Thyroid gland (tissue), 4 donors: ENCODE measurements around the gene SHLD2.
"Not testable (repeated sequence)": the region's sequence is repeated elsewhere in the genome, so short reads cannot be mapped to it uniquely, and the experiment has no call there.

Experiments used
- POLR2A ChIP-seq, 2 donors: fragments of 450-650 bp; IDR thresholded peaks; one replicate each; pipeline ENCODE4 v1.6.1; 2017; ENCODE audit warnings: antibody characterized with exemption in 2 of 2, mild to moderate bottlenecking in 2 of 2, moderate library complexity in 1 of 2
- TF ChIP-seq, protein P1 (sequence below), 6 experiments: fragments of 200-600 bp in 3 of 6; fragments of 450-650 bp in 3 of 6; sonication (generic) in 3 of 6; IDR thresholded peaks; one replicate each; pipeline ENCODE4 v1.5.1; 2016 to 2019; ENCODE audit warnings: antibody characterized with exemption in 6 of 6, mild to moderate bottlenecking in 2 of 6, inconsistent platforms in 1 of 6, moderate library complexity in 1 of 6

DNA sequence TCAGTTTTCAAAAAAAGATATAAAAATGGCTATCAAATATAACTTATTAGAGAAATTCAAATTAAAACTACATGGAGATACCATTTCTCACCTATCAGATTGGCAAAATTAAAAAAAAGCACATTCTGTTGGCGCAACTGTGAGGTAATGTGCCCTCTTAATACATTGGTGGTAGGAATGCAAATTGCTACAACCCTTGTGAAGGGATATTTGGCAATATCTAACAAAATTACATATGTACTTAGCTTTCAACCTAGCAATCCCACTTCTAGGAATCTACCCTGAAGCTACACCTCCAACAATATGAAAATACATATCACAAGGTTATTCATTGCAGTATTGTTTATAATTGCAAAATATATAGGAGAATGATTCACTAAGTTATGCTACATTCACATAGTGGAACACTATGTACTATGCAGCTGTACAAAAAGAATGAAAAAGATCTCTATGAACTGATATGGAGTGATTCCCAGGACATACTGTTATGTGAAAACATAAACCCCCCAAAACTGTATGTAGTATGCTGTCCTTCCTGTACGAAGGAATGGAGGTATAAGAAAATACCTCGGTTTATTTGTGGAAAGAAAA, 67.8 kb downstream of the SHLD2 start:
- TF ChIP-seq, protein P1, sequence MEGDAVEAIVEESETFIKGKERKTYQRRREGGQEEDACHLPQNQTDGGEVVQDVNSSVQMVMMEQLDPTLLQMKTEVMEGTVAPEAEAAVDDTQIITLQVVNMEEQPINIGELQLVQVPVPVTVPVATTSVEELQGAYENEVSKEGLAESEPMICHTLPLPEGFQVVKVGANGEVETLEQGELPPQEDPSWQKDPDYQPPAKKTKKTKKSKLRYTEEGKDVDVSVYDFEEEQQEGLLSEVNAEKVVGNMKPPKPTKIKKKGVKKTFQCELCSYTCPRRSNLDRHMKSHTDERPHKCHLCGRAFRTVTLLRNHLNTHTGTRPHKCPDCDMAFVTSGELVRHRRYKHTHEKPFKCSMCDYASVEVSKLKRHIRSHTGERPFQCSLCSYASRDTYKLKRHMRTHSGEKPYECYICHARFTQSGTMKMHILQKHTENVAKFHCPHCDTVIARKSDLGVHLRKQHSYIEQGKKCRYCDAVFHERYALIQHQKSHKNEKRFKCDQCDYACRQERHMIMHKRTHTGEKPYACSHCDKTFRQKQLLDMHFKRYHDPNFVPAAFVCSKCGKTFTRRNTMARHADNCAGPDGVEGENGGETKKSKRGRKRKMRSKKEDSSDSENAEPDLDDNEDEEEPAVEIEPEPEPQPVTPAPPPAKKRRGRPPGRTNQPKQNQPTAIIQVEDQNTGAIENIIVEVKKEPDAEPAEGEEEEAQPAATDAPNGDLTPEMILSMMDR (IDR thresholded peaks at IDR 0.05): not testable (repeated sequence)
- TF ChIP-seq POLR2A (IDR thresholded peaks at IDR 0.05): not testable (repeated sequence)
